ENCODE measurements around the gene KCNF1.

The KCNF1 gene

DNA sequence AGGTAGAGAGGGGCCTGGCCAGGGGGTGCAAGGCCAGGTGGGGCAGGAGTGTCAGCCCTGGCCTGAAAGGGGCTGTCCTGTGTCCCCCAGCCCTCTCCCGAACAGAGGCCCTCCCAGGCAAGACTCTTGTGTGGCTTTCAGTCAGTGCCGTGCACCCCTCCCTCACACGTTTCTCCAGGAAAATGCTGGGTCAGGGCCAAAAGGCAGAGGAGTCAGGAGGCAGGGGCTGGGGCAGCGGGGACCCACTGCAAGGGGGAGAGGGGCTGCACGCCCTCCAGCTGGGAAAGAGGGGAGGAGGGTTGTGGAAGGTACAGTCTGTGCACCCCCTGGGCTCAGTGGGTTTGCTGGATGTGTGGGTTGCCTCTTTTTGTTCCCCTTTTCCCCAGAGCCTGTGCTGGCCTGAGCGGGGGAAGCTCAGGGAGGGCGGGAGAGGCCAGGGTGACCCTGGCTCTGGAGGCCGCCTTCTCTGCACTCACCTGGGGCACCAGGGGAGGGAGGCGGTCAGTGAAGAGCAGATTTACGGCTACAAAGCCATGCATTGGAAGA lies 4.1 kb downstream of the KCNF1 start:
- Histone ChIP-seq H3K36me3 (ENCODE audit: control insufficient read depth, insufficient read depth, low read length) (no peaks in the 10 kb centered on the region), H3K27me3 (ENCODE audit: control insufficient read depth, insufficient read depth, low read length) (peaks cover 5% of the 10 kb centered on the region), H3K27ac (no peak overlapping the region), H3K9me3 (ENCODE audit: control insufficient read depth, low read length) (no peaks in the 10 kb centered on the region), H3K4me1 (no peaks in the 10 kb centered on the region), H3K9ac (no peak overlapping the region), H3K79me2 (no peaks in the 10 kb centered on the region), H3K4me2 (ENCODE audit: low read length) (no peak overlapping the region), H3K4me3 (ENCODE audit: low read depth, low read length) (no peak overlapping the region), H2AFZ (no peak overlapping the region)
- TF ChIP-seq, protein P1, sequence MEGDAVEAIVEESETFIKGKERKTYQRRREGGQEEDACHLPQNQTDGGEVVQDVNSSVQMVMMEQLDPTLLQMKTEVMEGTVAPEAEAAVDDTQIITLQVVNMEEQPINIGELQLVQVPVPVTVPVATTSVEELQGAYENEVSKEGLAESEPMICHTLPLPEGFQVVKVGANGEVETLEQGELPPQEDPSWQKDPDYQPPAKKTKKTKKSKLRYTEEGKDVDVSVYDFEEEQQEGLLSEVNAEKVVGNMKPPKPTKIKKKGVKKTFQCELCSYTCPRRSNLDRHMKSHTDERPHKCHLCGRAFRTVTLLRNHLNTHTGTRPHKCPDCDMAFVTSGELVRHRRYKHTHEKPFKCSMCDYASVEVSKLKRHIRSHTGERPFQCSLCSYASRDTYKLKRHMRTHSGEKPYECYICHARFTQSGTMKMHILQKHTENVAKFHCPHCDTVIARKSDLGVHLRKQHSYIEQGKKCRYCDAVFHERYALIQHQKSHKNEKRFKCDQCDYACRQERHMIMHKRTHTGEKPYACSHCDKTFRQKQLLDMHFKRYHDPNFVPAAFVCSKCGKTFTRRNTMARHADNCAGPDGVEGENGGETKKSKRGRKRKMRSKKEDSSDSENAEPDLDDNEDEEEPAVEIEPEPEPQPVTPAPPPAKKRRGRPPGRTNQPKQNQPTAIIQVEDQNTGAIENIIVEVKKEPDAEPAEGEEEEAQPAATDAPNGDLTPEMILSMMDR (IDR thresholded peaks at IDR 0.05): no peak

DNA sequence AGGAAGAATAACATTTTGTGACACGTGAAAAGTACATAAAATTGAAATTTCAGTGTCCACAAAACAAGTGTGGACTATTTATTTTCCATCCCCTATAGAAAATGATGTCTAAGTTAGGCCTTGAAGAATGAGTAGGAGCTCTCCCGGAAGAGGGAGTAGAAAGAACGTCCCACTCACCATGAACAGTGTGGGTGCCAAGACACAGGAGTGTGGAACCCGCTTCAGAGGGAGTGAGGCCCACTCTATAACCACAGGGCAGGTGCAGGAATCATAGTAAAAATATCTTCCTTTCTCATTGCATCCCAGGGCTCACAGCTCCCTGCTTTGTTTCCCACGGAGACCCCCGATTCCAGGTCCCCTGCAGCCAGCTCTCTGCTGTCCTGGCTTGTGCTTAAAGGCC lies 5.2 kb downstream of the KCNF1 start:
- Histone ChIP-seq H3K36me3 (ENCODE audit: control insufficient read depth, insufficient read depth, low read length) (no peaks in the 10 kb centered on the region), H3K9ac (no peak overlapping the region), H3K4me1 (no peaks in the 10 kb centered on the region), H2AFZ (no peak overlapping the region), H3K4me2 (ENCODE audit: low read length) (no peak overlapping the region), H3K9me3 (ENCODE audit: control insufficient read depth, low read length) (no peaks in the 10 kb centered on the region), H3K79me2 (no peaks in the 10 kb centered on the region), H3K4me3 (ENCODE audit: low read depth, low read length) (no peak overlapping the region), H3K27me3 (ENCODE audit: control insufficient read depth, insufficient read depth, low read length) (no peaks in the 10 kb centered on the region), H3K27ac (no peak overlapping the region)
- TF ChIP-seq, protein P1 (IDR thresholded peaks at IDR 0.05): no peak

DNA sequence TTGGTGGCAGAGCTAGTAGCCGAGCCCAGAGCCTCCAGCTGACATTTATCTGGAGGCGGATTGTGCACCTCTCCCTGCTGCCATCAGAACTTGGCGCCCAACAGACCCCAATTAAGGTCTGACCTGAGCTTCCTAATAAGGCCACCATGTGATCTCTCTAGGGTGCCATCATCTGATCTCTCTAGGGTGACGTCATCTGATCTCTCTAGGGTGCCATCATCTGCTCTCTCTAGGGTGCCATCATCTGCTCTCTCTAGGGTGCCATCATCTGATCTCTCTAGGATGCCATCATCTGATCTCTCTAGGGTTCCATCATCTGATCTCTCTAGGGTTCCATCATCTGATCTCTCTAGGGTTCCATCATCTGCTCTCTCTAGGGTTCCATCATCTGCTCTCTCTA lies 6.2 kb downstream of the KCNF1 start:
- Histone ChIP-seq H3K27ac (no peak overlapping the region), H2AFZ (no peak overlapping the region), H3K27me3 (ENCODE audit: control insufficient read depth, insufficient read depth, low read length) (no peaks in the 10 kb centered on the region), H3K79me2 (no peaks in the 10 kb centered on the region), H3K9me3 (ENCODE audit: control insufficient read depth, low read length) (no peaks in the 10 kb centered on the region), H3K4me3 (ENCODE audit: low read depth, low read length) (no peak overlapping the region), H3K4me2 (ENCODE audit: low read length) (no peak overlapping the region), H3K9ac (no peak overlapping the region), H3K36me3 (ENCODE audit: control insufficient read depth, insufficient read depth, low read length) (no peaks in the 10 kb centered on the region), H3K4me1 (no peaks in the 10 kb centered on the region)
- TF ChIP-seq, protein P1 (IDR thresholded peaks at IDR 0.05): no peak

DNA sequence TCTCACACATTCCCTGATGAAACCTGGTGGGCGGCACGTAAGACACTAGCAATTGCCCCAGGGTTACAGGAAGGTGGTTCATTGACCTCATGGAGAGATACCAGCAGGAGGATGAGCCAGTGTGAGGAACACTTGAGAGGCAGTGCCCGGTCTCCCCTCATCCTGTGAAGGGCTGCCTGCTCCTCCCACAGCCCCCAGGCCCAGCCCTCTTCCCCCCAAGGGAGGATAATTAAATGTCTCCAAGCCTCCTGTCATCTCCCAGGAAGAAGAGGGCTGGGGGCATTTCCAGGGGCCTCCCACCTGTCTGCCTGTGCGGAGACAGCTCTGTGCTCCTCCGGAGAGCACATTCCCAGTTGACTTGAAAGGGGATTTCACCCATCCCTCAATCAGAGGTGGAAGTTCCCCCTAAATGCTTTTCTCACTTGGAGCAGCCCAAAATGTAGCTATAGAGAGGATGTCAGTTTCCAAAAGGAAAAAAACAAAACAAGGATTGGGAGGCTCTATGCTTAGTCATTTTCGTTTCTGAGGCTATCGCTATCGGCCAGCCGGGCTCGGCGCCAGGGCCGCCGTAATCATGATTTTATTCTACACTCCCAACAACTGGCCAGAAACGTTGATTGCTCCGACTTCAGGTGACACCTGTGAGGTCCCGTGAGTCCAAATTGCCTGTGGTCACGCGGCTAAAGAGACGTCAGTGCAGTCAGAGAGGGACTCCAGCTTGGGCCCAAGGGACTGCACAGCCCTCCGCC lies 7.1 kb downstream of the KCNF1 start:
- Histone ChIP-seq H3K27ac (no peak overlapping the region), H3K27me3 (ENCODE audit: control insufficient read depth, insufficient read depth, low read length) (no peaks in the 10 kb centered on the region), H3K79me2 (no peaks in the 10 kb centered on the region), H3K4me3 (ENCODE audit: low read depth, low read length) (no peak overlapping the region), H3K9me3 (ENCODE audit: control insufficient read depth, low read length) (no peaks in the 10 kb centered on the region), H3K36me3 (ENCODE audit: control insufficient read depth, insufficient read depth, low read length) (no peaks in the 10 kb centered on the region), H2AFZ (no peak overlapping the region), H3K9ac (no peak overlapping the region), H3K4me1 (no peaks in the 10 kb centered on the region), H3K4me2 (ENCODE audit: low read length) (no peak overlapping the region)
- TF ChIP-seq, protein P1 (IDR thresholded peaks at IDR 0.05): no peak

DNA sequence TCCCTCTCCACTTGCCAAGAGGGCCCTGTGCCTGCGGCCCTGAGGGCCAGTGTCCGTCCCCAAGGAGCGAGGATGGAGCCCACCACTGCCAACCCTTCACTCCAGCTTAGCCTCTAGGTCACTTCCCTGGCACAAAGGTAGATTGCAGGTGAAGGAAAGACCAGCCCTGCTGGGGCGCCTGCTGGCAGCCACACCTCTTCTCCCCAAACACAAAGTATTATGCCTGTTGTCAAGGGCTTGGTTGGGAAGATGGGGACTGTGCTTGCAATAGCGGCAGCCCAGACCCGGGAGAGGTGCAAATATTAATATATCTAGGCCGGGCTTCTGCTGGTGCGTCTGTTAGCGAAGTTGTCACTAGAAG lies 7.7 kb downstream of the KCNF1 start:
- no peaks in the 10 kb centered on the region for H3K79me2 ChIP-seq
- no peaks in the 10 kb centered on the region for H3K4me1 ChIP-seq
- H3K27ac ChIP-seq: no peak overlapping the region
- TF ChIP-seq, protein P1 (IDR thresholded peaks at IDR 0.05): no peak
- H3K4me2 ChIP-seq (ENCODE audit: low read length): no peak overlapping the region
- H3K36me3 ChIP-seq (ENCODE audit: control insufficient read depth, insufficient read depth, low read length): no peaks in the 10 kb centered on the region
- H3K27me3 ChIP-seq (ENCODE audit: control insufficient read depth, insufficient read depth, low read length): no peaks in the 10 kb centered on the region
- no peaks in the 10 kb centered on the region for H3K9me3 ChIP-seq (ENCODE audit: control insufficient read depth, low read length)
- no peak overlapping the region for H3K4me3 ChIP-seq (ENCODE audit: low read depth, low read length)
- no peak overlapping the region for H2AFZ ChIP-seq
- H3K9ac ChIP-seq: no peak overlapping the region

Measured in parathyroid adenoma (tissue), 2 donors.